GM12864 (cell line): ENCODE data around the gene ANKRD44.

ENCODE experiments used
- DNase-seq: peaks from one replicate; pipeline ENCODE4 v3.0.0-alpha.2; 2011; ENCODE audit warnings: low read depth
- H3K4me3 ChIP-seq: 2 replicates; pipeline ENCODE4 v1.5.1; 2011; ENCODE audit warnings: mild to moderate bottlenecking, low read depth, low read length, control low read depth
- TF ChIP-seq, protein P1 (sequence below): IDR thresholded peaks from 2 replicates; pipeline ENCODE4 v1.5.1; 2011; ENCODE audit warnings: low read depth, mild to moderate bottlenecking, moderate library complexity, low read length, control low read depth, inconsistent platforms; ENCODE audit errors: missing control alignments

The ANKRD44 gene

GRCh38 chr2:197126630-197127352, 183.8 kb downstream of the ANKRD44 start:
- no peak for DNase-seq
- H3K4me3 ChIP-seq, result no peak overlapping the region
- TF ChIP-seq, protein P1, sequence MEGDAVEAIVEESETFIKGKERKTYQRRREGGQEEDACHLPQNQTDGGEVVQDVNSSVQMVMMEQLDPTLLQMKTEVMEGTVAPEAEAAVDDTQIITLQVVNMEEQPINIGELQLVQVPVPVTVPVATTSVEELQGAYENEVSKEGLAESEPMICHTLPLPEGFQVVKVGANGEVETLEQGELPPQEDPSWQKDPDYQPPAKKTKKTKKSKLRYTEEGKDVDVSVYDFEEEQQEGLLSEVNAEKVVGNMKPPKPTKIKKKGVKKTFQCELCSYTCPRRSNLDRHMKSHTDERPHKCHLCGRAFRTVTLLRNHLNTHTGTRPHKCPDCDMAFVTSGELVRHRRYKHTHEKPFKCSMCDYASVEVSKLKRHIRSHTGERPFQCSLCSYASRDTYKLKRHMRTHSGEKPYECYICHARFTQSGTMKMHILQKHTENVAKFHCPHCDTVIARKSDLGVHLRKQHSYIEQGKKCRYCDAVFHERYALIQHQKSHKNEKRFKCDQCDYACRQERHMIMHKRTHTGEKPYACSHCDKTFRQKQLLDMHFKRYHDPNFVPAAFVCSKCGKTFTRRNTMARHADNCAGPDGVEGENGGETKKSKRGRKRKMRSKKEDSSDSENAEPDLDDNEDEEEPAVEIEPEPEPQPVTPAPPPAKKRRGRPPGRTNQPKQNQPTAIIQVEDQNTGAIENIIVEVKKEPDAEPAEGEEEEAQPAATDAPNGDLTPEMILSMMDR, result no peak

GRCh38 chr2:197124639-197125390, 185.8 kb downstream of the ANKRD44 start:
- no peak overlapping the region for H3K4me3 ChIP-seq
- no peak for DNase-seq
- TF ChIP-seq, protein P1, result no peak

DNA sequence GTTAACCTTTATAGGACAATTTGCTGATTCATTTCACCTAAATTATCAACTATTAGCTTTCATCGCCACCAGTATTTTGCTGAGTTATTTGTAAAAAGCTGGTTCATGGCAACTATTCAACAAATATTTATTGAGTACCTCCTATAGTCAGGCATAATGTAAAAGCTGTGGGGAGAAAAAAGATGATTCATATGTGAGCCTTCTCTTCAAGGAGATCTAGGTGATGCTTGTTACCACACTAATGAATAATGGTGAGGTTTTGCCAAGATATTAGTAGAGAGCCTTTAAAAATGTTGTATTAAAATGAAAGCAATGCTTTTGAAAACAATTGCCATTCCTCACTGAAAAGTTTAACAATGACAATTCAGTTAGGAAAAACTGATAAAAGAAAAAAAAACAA, 187.8 kb downstream of the ANKRD44 start:
- TF ChIP-seq, protein P1, result no peak
- no peak overlapping the region for H3K4me3 ChIP-seq
- no peak for DNase-seq

- DNase-seq, result no peak
- TF ChIP-seq, protein P1, result no peak
- no peak overlapping the region for H3K4me3 ChIP-seq
Measured at GRCh38 chr2:197121756-197122385, 188.7 kb downstream of the ANKRD44 start.

DNA sequence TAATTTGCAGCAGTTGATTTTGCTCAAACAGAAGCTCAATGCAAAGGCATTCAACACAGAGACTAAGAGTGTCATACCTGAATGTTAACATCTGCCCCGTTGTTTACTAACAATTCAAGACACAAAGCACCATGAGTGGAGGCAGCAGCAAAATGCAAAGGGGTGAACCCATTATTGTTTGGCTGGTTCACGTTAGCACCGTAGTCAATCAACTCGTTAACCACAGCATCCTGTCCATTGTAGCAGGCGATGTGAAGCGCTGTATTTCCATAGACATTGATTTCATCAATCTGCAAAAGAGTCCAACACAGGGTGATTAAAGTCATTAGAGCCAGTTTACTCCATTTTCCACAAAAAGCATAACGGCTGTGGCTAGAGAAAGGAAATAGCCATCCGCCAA, 189.3 kb downstream of the ANKRD44 start:
- DNase-seq, result no peak
- TF ChIP-seq, protein P1, result no peak

DNA sequence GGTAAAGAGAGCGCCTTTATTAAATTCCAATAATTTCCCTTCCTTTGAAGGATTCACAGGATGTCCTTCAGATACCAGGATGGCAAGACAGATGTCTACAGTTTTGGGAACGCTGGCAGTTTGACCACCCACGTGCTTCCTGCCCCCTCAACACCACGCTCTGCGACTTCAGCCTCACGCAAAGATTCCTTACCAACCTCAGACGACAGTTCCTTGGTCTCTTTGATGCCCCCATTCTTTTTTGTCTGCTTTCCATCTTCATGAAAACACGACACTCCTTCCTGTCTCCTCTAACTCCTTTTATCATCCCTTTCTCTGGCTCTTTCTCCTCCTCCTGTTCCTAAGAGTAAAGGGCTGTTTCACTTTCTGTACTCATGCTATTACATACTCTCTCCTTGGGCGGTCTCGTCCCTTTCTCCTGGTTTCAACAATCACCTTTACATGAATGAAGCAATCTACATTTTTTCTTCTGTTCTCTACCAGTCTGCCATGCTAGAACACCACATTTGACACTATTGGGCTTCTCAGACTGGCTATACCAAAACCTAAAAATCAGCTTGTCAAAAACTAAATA, 194.2 kb downstream of the ANKRD44 start:
- TF ChIP-seq, protein P1, result no peak
- H3K4me3 ChIP-seq, result no peak overlapping the region
- no peak for DNase-seq

More for the DNA sequence above, 189.3 kb downstream of the ANKRD44 start:
- H3K4me3 ChIP-seq, result no peak overlapping the region
